GM12892 (cell line): ENCODE measurements around the gene ADARB2.

Source experiments
- POLR2A ChIP-seq: IDR thresholded peaks from 2 replicates; pipeline ENCODE4 v1.6.1; 2011; ENCODE audit warnings: low read depth, low read length, control low read depth
- POLR2AphosphoS5 ChIP-seq: IDR thresholded peaks from 2 replicates; pipeline ENCODE4 v1.6.1; 2011; ENCODE audit warnings: low read depth, low read length, control low read depth
- TAF1 ChIP-seq: IDR thresholded peaks from 2 replicates; pipeline ENCODE4 v1.6.1; 2011; ENCODE audit warnings: low read depth, mild to moderate bottlenecking, control low read depth, low read length, borderline replicate concordance

DNA sequence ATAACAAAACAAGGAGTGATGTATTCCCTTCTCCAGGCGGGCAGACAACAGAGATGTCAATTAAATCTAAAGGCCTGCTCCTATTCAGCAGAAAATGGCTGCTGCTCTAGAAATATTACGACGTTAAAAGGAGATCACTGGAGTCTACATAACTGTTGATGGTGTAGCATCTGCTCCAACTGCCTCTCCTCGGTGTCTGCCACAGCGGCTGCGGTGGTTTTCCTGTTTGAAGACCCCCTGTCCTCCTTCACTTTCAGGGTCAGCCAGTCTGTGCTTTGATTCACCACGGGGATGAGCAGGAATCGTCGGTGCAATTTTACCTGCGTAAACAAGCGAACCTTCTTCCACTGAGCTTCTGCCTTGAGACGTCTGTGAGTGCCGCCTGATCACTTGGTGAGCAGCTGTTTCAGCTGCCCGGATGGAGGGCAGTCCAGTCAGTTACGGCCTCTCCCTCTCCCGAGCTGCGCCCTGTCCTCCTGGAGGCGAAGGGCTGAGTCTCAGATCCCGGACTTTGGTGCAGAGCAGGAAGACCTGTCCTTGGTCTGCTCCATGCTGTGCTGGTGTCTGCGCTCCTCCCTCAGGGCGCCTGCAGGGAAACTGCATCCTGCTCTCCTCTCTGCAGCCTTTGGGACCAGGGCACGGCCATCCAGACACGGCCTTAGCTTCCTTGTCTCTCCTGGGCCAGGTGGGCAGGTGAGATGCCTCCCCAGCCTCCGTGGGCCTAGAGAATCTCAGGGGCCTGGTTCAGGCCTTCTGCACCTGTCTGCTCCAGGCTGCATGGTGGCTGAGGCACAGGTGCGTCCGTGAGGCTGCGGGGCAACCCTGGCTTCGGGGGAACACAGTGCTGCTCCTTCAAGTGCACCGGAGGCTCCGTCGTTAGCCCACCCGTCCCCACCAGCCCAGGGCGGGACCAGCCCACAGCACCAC is 326.6 kb downstream of the ADARB2 start:
- no peak for TF ChIP-seq TAF1
- no peak for TF ChIP-seq POLR2A
- TF ChIP-seq POLR2AphosphoS5, result no peak
